ENCODE results near the gene SETD9.

SETD9 gene

DNA sequence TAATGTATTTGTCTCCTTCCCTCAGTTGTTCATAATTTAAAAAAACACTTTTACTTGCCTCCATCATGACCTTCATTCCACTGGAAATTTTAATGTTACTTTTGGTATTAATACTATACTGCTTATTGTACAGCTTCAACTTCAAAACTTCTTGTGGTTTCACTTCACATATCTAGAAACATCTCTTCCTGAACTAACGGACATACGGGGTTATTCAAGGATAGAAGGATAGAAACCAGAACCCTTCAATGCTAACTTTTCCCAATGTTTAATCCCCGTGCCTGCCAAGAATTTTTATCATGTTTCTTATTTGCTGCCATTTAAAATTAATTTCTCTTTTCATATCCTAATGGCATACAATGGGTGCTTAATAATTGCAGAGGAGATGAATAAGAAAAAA, 36.3 kb upstream of the SETD9 start:
- Histone ChIP-seq H3K36me3 (ENCODE audit: insufficient read depth) (peaks cover 6% of the 10 kb centered on the region; the same call in 1 of the 2 replicates), H3K27me3 (ENCODE audit: insufficient read depth, low read depth) (no peaks in the 10 kb centered on the region)

DNA sequence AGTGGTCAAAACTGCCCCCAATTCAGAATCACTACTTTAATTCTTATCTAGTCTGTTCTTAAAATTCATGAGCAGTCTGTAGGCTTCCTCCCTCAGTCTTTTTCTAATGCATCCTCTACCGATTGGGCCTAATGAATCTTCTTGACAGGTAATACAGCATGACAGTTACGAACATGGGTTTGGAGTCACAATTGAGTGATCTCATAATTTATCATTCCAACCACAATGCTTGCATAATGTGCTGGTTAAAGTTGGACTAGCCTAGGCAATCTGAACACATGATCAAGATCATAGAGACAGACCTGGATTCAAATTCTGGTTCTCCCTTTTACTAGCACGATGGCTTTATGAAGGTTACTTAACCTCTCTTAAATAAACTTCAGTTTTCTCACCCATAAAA, 33.1 kb upstream of the SETD9 start:
- Histone ChIP-seq H3K4me3 (IDR thresholded peaks at IDR 0.05; ENCODE audit: insufficient read depth, low read depth, low read length) (no peak overlapping the region), H3K4me2 (no peak overlapping the region), H2AFZ (ENCODE audit: low read depth) (no peak overlapping the region), H3K27ac (no peak overlapping the region), H3K36me3 (ENCODE audit: insufficient read depth) (peaks cover 6% of the 10 kb centered on the region; the same call in 1 of the 2 replicates), H3K27me3 (ENCODE audit: insufficient read depth, low read depth) (no peaks in the 10 kb centered on the region), H3K4me1 (ENCODE audit: low read depth, poor library complexity, severe bottlenecking) (no peaks in the 10 kb centered on the region), H3K9ac (no peak overlapping the region), H3K79me2 (ENCODE audit: insufficient read depth, low read depth) (no peaks in the 10 kb centered on the region), H4K20me1 (ENCODE audit: insufficient read depth) (no peaks in the 10 kb centered on the region)
- TF ChIP-seq, protein P1, sequence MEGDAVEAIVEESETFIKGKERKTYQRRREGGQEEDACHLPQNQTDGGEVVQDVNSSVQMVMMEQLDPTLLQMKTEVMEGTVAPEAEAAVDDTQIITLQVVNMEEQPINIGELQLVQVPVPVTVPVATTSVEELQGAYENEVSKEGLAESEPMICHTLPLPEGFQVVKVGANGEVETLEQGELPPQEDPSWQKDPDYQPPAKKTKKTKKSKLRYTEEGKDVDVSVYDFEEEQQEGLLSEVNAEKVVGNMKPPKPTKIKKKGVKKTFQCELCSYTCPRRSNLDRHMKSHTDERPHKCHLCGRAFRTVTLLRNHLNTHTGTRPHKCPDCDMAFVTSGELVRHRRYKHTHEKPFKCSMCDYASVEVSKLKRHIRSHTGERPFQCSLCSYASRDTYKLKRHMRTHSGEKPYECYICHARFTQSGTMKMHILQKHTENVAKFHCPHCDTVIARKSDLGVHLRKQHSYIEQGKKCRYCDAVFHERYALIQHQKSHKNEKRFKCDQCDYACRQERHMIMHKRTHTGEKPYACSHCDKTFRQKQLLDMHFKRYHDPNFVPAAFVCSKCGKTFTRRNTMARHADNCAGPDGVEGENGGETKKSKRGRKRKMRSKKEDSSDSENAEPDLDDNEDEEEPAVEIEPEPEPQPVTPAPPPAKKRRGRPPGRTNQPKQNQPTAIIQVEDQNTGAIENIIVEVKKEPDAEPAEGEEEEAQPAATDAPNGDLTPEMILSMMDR (conservative IDR thresholded peaks at IDR 0.05; ENCODE audit: low read depth, low read length): no peak

More for the DNA sequence above, 36.3 kb upstream of the SETD9 start:
- Histone ChIP-seq H3K4me1 (ENCODE audit: low read depth, poor library complexity, severe bottlenecking) (no peaks in the 10 kb centered on the region), H3K4me3 (IDR thresholded peaks at IDR 0.05; ENCODE audit: insufficient read depth, low read depth, low read length) (no peak overlapping the region), H2AFZ (ENCODE audit: low read depth) (no peak overlapping the region), H3K9ac (no peak overlapping the region), H3K4me2 (no peak overlapping the region), H4K20me1 (ENCODE audit: insufficient read depth) (no peaks in the 10 kb centered on the region), H3K79me2 (ENCODE audit: insufficient read depth, low read depth) (no peaks in the 10 kb centered on the region), H3K27ac (no peak overlapping the region)
- TF ChIP-seq, protein P1 (conservative IDR thresholded peaks at IDR 0.05; ENCODE audit: low read depth, low read length): no peak

DNA sequence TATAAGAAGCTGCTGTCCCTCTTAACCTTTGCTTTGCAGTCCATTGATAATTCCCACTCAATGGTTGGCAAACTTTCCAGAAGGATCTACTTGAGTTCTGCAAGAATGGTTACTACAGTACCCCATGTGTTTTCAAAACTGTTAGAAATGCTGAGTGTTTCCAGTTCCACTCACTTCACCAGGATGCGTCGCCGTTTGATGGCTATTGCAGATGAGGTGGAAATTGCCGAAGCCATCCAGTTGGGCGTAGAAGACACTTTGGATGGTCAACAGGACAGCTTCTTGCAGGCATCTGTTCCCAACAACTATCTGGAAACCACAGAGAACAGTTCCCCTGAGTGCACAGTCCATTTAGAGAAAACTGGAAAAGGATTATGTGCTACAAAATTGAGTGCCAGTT, 27.8 kb upstream of the SETD9 start:
- Histone ChIP-seq H3K9ac (no peak overlapping the region), H2AFZ (ENCODE audit: low read depth) (no peak overlapping the region), H3K4me1 (ENCODE audit: low read depth, poor library complexity, severe bottlenecking) (no peaks in the 10 kb centered on the region), H3K4me3 (IDR thresholded peaks at IDR 0.05; ENCODE audit: insufficient read depth, low read depth, low read length) (no peak overlapping the region), H3K27ac (no peak overlapping the region), H3K27me3 (ENCODE audit: insufficient read depth, low read depth) (no peaks in the 10 kb centered on the region), H3K4me2 (no peak overlapping the region), H3K79me2 (ENCODE audit: insufficient read depth, low read depth) (no peaks in the 10 kb centered on the region), H3K36me3 (ENCODE audit: insufficient read depth) (no peaks in the 10 kb centered on the region; the same call in 1 of the 2 replicates), H4K20me1 (ENCODE audit: insufficient read depth) (no peaks in the 10 kb centered on the region)
- TF ChIP-seq, protein P1 (conservative IDR thresholded peaks at IDR 0.05; ENCODE audit: low read depth, low read length): no peak

DNA sequence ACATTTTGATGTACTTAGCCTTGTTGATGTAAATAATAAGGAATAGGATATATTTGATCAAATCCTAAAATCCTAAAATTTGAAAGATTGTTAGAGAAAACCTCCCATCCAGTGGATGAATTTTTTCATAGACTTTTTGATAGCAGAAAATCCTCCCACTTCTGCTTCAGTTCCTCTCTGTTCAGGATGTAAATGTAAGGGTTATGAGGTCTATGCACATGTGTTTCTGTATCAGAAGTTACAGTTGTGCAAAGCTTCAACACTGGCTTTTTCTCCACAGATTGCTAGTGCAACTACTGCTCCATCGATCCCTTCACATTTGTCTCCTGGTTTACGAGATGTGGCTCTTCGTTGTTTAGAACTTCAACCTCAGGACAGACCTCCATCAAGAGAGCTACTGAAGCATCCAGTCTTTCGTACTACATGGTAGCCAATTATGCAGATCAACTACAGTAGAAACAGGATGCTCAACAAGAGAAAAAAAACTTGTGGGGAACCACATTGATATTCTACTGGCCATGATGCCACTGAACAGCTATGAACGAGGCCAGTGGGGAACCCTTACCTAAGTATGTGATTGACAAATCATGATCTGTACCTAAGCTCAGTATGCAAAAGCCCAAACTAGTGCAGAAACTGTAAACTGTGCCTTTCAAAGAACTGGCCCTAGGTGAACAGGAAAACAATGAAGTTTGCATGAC, 16.0 kb upstream of the SETD9 start:
- no peaks in the 10 kb centered on the region for H4K20me1 ChIP-seq (ENCODE audit: insufficient read depth)
- H3K4me3 ChIP-seq (IDR thresholded peaks at IDR 0.05; ENCODE audit: insufficient read depth, low read depth, low read length): no peak overlapping the region
- no peaks in the 10 kb centered on the region for H3K4me1 ChIP-seq (ENCODE audit: low read depth, poor library complexity, severe bottlenecking)
- no peak overlapping the region for H2AFZ ChIP-seq (ENCODE audit: low read depth)
- H3K27ac ChIP-seq: no peak overlapping the region
- TF ChIP-seq, protein P1 (conservative IDR thresholded peaks at IDR 0.05; ENCODE audit: low read depth, low read length): no peak
- H3K4me2 ChIP-seq: no peak overlapping the region
- H3K27me3 ChIP-seq (ENCODE audit: insufficient read depth, low read depth): no peaks in the 10 kb centered on the region
- no peaks in the 10 kb centered on the region for H3K79me2 ChIP-seq (ENCODE audit: insufficient read depth, low read depth)
- H3K36me3 ChIP-seq (ENCODE audit: insufficient read depth): no peaks in the 10 kb centered on the region
- no peak overlapping the region for H3K9ac ChIP-seq
